Measurements from ENCODE around the gene JMJD6. TPM values are rescaled to one million over a fixed set of nuclear protein-coding genes. Genes with fewer than 3 reads are reported as not detected.
A peak's percentile ranks its signal among the peaks of the same experiment; 100 is the strongest.

JMJD6 gene
- polyA plus RNA-seq, 1 donor (not counting 4 experiments of a cell fraction or from before 2014, with no cell fraction given): 12.0 TPM

- H3K9me3 ChIP-seq (ENCODE audit: control insufficient read depth, low read depth, low read length): no peaks in the 10 kb centered on the region
- TF ChIP-seq EZH2 (IDR thresholded peaks at IDR 0.05; ENCODE audit: low read length) (no peak), CTCF (optimal IDR thresholded peaks at IDR 0.05 in 1 of 3, IDR thresholded peaks at IDR 0.05 in 1 of 3, conservative IDR thresholded peaks at IDR 0.05 in 1 of 3; ENCODE audit: extremely low read depth in 1 of 3, insufficient read depth in 2 of 3, low read length in 3 of 3) (no peak)
- H3K27me3 ChIP-seq (ENCODE audit: control insufficient read depth, extremely low read depth, insufficient read depth, low read length): no peaks in the 10 kb centered on the region
- H3K79me2 ChIP-seq (ENCODE audit: control insufficient read depth, insufficient read depth, low read length): peaks cover 56% of the 10 kb centered on the region
- H2AFZ ChIP-seq (ENCODE audit: control insufficient read depth, low read length): peak within 1 kb of the TSS; percentile 92
- H3K9me1 ChIP-seq (ENCODE audit: control insufficient read depth, extremely low read depth, insufficient read depth, low read length): peaks cover 2% of the 10 kb centered on the region
- H3K4me1 ChIP-seq (ENCODE audit: control insufficient read depth, extremely low read depth, insufficient read depth, low read length): peaks cover 33% of the 10 kb centered on the region
- H4K20me1 ChIP-seq (ENCODE audit: control insufficient read depth, extremely low read depth, insufficient read depth, low read length): peaks cover 24% of the 10 kb centered on the region
- peaks cover 17 to 36% of the 10 kb centered on the region in 2 experiments for H3K36me3 ChIP-seq (ENCODE audit: control insufficient read depth in 2 of 2, extremely low read depth in 1 of 2, insufficient read depth in 2 of 2, low read length in 2 of 2)
- peak within 1 kb of the TSS; percentile 96 for H3K27ac ChIP-seq (ENCODE audit: control insufficient read depth, insufficient read depth, low read length)
- FAIRE-seq (no peak), DNase-seq (ENCODE audit: low read depth, low spot score) (peak; percentile 85)
- dilution Hi-C loops (cut with MboI; ENCODE audit: extremely low pct_ligation_motif_present, low sequenced_read_pairs): no loop called here
- peak within 1 kb of the TSS; percentile 99 to 100 (median 100) for H3K4me3 ChIP-seq (ENCODE audit: control insufficient read depth in 2 of 3, extremely low read depth in 1 of 3, insufficient read depth in 2 of 3, low read depth in 1 of 3, low read length in 3 of 3)
- H3K4me2 ChIP-seq (ENCODE audit: control insufficient read depth, extremely low read depth, insufficient read depth, low read depth, low read length): peak within 1 kb of the TSS; percentile 98
- H3K9ac ChIP-seq (ENCODE audit: control insufficient read depth, extremely low read depth, insufficient read depth, low read length): peak within 1 kb of the TSS; percentile 99
Measured at GRCh38 chr17:76737082-76737675, 10.8 kb upstream of the JMJD6 start, which contains the start of gene SRSF2. Gene SRSF2, minus strand, starts transcription at chr17:76737331. Its CDS starts 171 bp downstream, at chr17:76737160.

GRCh38 chr17:76736349-76737081, 10.1 kb upstream of the JMJD6 start:
- Histone ChIP-seq H3K4me1 (ENCODE audit: control insufficient read depth, extremely low read depth, insufficient read depth, low read length) (peaks cover 33% of the 10 kb centered on the region), H3K27ac (ENCODE audit: control insufficient read depth, insufficient read depth, low read length) (peak overlapping the region; percentile 96), H3K9me3 (ENCODE audit: control insufficient read depth, low read depth, low read length) (no peaks in the 10 kb centered on the region), H3K4me2 (ENCODE audit: control insufficient read depth, extremely low read depth, insufficient read depth, low read depth, low read length) (peak overlapping the region; percentile 96), H3K9ac (ENCODE audit: control insufficient read depth, extremely low read depth, insufficient read depth, low read length) (peak overlapping the region; percentile 99), H2AFZ (ENCODE audit: control insufficient read depth, low read length) (no peak overlapping the region), H3K79me2 (ENCODE audit: control insufficient read depth, insufficient read depth, low read length) (peaks cover 57% of the 10 kb centered on the region), H3K36me3 (ENCODE audit: control insufficient read depth in 2 of 2, extremely low read depth in 1 of 2, insufficient read depth in 2 of 2, low read length in 2 of 2) (peaks cover 14 to 36% of the 10 kb centered on the region in 2 experiments), H3K4me3 (ENCODE audit: control insufficient read depth in 2 of 3, extremely low read depth in 1 of 3, insufficient read depth in 2 of 3, low read depth in 1 of 3, low read length in 3 of 3) (peak overlapping the region; percentile 98 to 100 (median 100)), H4K20me1 (ENCODE audit: control insufficient read depth, extremely low read depth, insufficient read depth, low read length) (peaks cover 24% of the 10 kb centered on the region), H3K9me1 (ENCODE audit: control insufficient read depth, extremely low read depth, insufficient read depth, low read length) (peaks cover 2% of the 10 kb centered on the region), H3K27me3 (ENCODE audit: control insufficient read depth, extremely low read depth, insufficient read depth, low read length) (no peaks in the 10 kb centered on the region)
- DNase-seq (ENCODE audit: low read depth, low spot score): no peak
- no peak for TF ChIP-seq EZH2 (IDR thresholded peaks at IDR 0.05; ENCODE audit: low read length)
- peak in 2 of 3 experiments; percentile 7 to 18 for TF ChIP-seq CTCF (optimal IDR thresholded peaks at IDR 0.05 in 1 of 3, IDR thresholded peaks at IDR 0.05 in 1 of 3, conservative IDR thresholded peaks at IDR 0.05 in 1 of 3; ENCODE audit: extremely low read depth in 1 of 3, insufficient read depth in 2 of 3, low read length in 3 of 3)
- dilution Hi-C loops (cut with MboI; ENCODE audit: extremely low pct_ligation_motif_present, low sequenced_read_pairs): no loop called here
- FAIRE-seq: no peak
